GM12878 (cell line): ENCODE measurements around the gene USP11. TPM values are rescaled to one million over a fixed set of nuclear protein-coding genes. Genes with fewer than 3 reads are reported as not detected.

ENCODE experiments used
- ATAC-seq: fragments of 200-7000 bp; cut with Tn5 transposase; 3 replicates; pipeline ENCODE4 v1.9.1; 2020; ENCODE audit warnings: mild to moderate bottlenecking, moderate library complexity
- BruUV-seq: library from RNA; stranded (reverse); fragments of 400-500 nt; replicated peaks from 2 replicates; lab custom pipeline; 2021; lab: Mats Ljungman, UMichigan
- CTCF ChIA-PET: fragments of 300-600 bp; sonication (Branson Sonifier 250); formaldehyde crosslinking; extraction: SDS; loops from one replicate; lab custom pipeline; 2021; ENCODE audit warnings: inconsistent platforms; lab: Yijun Ruan, JAX
- POLR2A ChIA-PET: fragments of 350-600 bp; formaldehyde crosslinking; extraction: SDS; loops from one replicate; lab custom pipeline; 2021; ENCODE audit warnings: inconsistent platforms; lab: Charles Lee
- RAD21 ChIA-PET: fragments of 300-600 bp; sonication (Branson Sonifier 250); formaldehyde crosslinking; loops from one replicate; lab custom pipeline; 2023; ENCODE audit warnings: antibody characterized with exemption; ENCODE audit not compliant: unreplicated experiment; lab: Charles Lee
- SMC1A ChIA-PET: fragments of 300-600 bp; sonication (Branson Sonifier 250); formaldehyde crosslinking; loops from one replicate; lab custom pipeline; 2023; ENCODE audit not compliant: unreplicated experiment, uncharacterized antibody; lab: Charles Lee
- DNase-seq: peaks from one replicate; pipeline ENCODE4 v3.0.0-alpha.2; 2011; ENCODE audit warnings: low read depth, low spot score
- FAIRE-seq: peaks from 3 replicates; lab custom pipeline; 2011; peaks lifted over from hg19 to GRCh38; lab: Jason Lieb, UNC
- H2AFZ ChIP-seq: 2 replicates; pipeline ENCODE4 v1.6.0; 2011; ENCODE audit warnings: low read depth, low read length, control low read depth; ENCODE audit not compliant: control insufficient read depth
- H3K27ac ChIP-seq: 2 replicates; pipeline ENCODE4 v1.5.1; 2011; ENCODE audit warnings: control low read depth; ENCODE audit not compliant: control insufficient read depth, insufficient read depth
- H3K27me3 ChIP-seq, 2 experiments: replicated peaks in 1 of 2; 2 replicates each; pipeline versions ENCODE4 v1.6.0 to v1.6.1; 2011; ENCODE audit warnings: low read length in 1 of 2; ENCODE audit not compliant: control insufficient read depth in 2 of 2, insufficient read depth in 2 of 2
- H3K36me3 ChIP-seq, 2 experiments: 2 replicates each; pipeline ENCODE4 v1.5.1; 2011; ENCODE audit warnings: low read length in 1 of 2; ENCODE audit not compliant: control insufficient read depth in 2 of 2, insufficient read depth in 2 of 2
- H3K4me1 ChIP-seq: 2 replicates; pipeline ENCODE4 v1.6.1; 2011; ENCODE audit warnings: mild to moderate bottlenecking, low read length, moderate library complexity, mixed read lengths; ENCODE audit not compliant: control insufficient read depth, insufficient read depth
- H3K4me2 ChIP-seq: 2 replicates; pipeline ENCODE4 v1.6.0; 2011; ENCODE audit warnings: control low read depth; ENCODE audit not compliant: control insufficient read depth, insufficient read depth
- H3K4me3 ChIP-seq: fragments of 200-600 bp; sonication (generic); 2 replicates; pipeline ENCODE4 v1.5.1; 2016
- H3K79me2 ChIP-seq: 2 replicates; pipeline ENCODE4 v1.6.0; 2011; ENCODE audit warnings: low read length; ENCODE audit not compliant: control insufficient read depth, insufficient read depth
- H3K9ac ChIP-seq: 2 replicates; pipeline ENCODE4 v1.8.0; 2011; ENCODE audit warnings: low read length, control low read depth, mixed read lengths; ENCODE audit not compliant: control insufficient read depth, insufficient read depth
- H3K9me3 ChIP-seq: replicated peaks from 3 replicates; pipeline ENCODE4 v1.5.1; 2011; ENCODE audit warnings: mild to moderate bottlenecking, low read length; ENCODE audit not compliant: control insufficient read depth, insufficient read depth
- H4K20me1 ChIP-seq: 2 replicates; pipeline ENCODE4 v1.6.0; 2011; ENCODE audit not compliant: control insufficient read depth, insufficient read depth
- GABPA ChIP-seq: IDR thresholded peaks from 2 replicates; pipeline ENCODE4 v1.6.1; 2014; ENCODE audit warnings: antibody characterized with exemption, low read depth, mild to moderate bottlenecking, inconsistent platforms
- MXI1 ChIP-seq: fragments of 150-350 bp; IDR thresholded peaks from 2 replicates; pipeline ENCODE4 v1.6.1; 2011; ENCODE audit warnings: low read depth, mild to moderate bottlenecking, inconsistent platforms, low read length, improper control_type of control experiment
- NFIC ChIP-seq: IDR thresholded peaks from 2 replicates; pipeline ENCODE4 v1.6.1; 2012; ENCODE audit warnings: low read depth, mild to moderate bottlenecking, inconsistent platforms, low read length, moderate library complexity
- RB1 ChIP-seq: fragments of 450-650 bp; formaldehyde crosslinking; IDR thresholded peaks from 2 replicates; pipeline ENCODE4 v1.6.1; 2017; ENCODE audit warnings: mild to moderate bottlenecking, borderline replicate concordance
- RUNX3 ChIP-seq: IDR thresholded peaks from 2 replicates; pipeline ENCODE4 v1.6.1; 2012; ENCODE audit warnings: low read length, inconsistent platforms
- SMAD5 ChIP-seq: IDR thresholded peaks from 2 replicates; pipeline ENCODE4 v1.6.1; 2016; ENCODE audit warnings: antibody characterized with exemption, low read depth
- SREBF1 ChIP-seq: IDR thresholded peaks from 2 replicates; pipeline ENCODE4 v1.6.1; 2012; ENCODE audit warnings: mild to moderate bottlenecking, low read length
- TCF12 ChIP-seq: IDR thresholded peaks from 2 replicates; pipeline ENCODE4 v1.6.1; 2011; ENCODE audit warnings: low read depth, mild to moderate bottlenecking, low read length
- ZBTB33 ChIP-seq: fragments of 450-650 bp; IDR thresholded peaks from 2 replicates; pipeline ENCODE4 v1.6.1; 2017; ENCODE audit warnings: mild to moderate bottlenecking
- WGBS: methylation state at CpG from one replicate; pipeline ENCODE4 v1.1.6; 2016; ENCODE audit warnings: low lambda C conversion rate; ENCODE audit not compliant: insufficient replicate concordance, insufficient coverage; ENCODE audit errors: missing lambda C conversion rate; 5-methylcytosine and 5-hydroxymethylcytosine counted together
- in situ Hi-C: fragments of 300-500 bp; cut with MboI; formaldehyde crosslinking; loops from 9 replicates; pipeline ENCODE4 v1.14.3; 2018; ENCODE audit warnings: mixed read lengths
- intact Hi-C: fragments of 100-400 bp; cut with micrococcal nuclease; formaldehyde crosslinking; loops from one replicate; pipeline ENCODE4 v1.14.2; 2022; ENCODE audit not compliant: unreplicated experiment
- polyA plus RNA-seq, 11 experiments: library from polyadenylated mRNA; depleted of rRNA in 4 of 11; unstranded in 6 of 11; stranded (reverse) in 5 of 11; fragments of >200 nt; fragmentation: Nextera tagmentation in 4 of 11; fragmentation: Illumina TruSeq in 1 of 11; extraction: Ambion mirVana in 4 of 11; extraction: Trizol in 1 of 11; gene quantifications; 1 replicate in 1 of 11; 2 replicates in 10 of 11; pipeline versions ENCODE4 v1.2.1 to v1.2.3, GENCODE V29; 2011 to 2016; ENCODE audit warnings: inconsistent platforms in 2 of 11, missing spikeins in 2 of 11, low read depth in 1 of 11
- total RNA-seq, 4 experiments: library from RNA; depleted of rRNA in 3 of 4; stranded (reverse); fragments of >200 nt in 3 of 4; fragmentation: Illumina TruSeq in 1 of 4; extraction: Trizol in 1 of 4; gene quantifications; 2 replicates each; pipeline versions ENCODE4 v1.2.1 to v1.2.3, GENCODE V29; 2013 to 2021
- TF ChIP-seq, protein P1 (sequence below): fragments of 450-650 bp; IDR thresholded peaks from 2 replicates; pipeline ENCODE4 v1.6.1; 2018; ENCODE audit warnings: mild to moderate bottlenecking, low read depth, moderate library complexity; ENCODE audit not compliant: partially characterized antibody

USP11 gene
- total and polyA plus RNA-seq, 10 of the 15 experiments (the other 5 are each of a cell fraction or from before 2014, with no cell fraction given) = 3.3 to 44.0 (median 20.9) TPM

GRCh38 chrX:47197526-47197925, 35.3 kb upstream of the USP11 start (continued):
- TF ChIP-seq GABPA (no peak), RUNX3 (no peak)

DNA sequence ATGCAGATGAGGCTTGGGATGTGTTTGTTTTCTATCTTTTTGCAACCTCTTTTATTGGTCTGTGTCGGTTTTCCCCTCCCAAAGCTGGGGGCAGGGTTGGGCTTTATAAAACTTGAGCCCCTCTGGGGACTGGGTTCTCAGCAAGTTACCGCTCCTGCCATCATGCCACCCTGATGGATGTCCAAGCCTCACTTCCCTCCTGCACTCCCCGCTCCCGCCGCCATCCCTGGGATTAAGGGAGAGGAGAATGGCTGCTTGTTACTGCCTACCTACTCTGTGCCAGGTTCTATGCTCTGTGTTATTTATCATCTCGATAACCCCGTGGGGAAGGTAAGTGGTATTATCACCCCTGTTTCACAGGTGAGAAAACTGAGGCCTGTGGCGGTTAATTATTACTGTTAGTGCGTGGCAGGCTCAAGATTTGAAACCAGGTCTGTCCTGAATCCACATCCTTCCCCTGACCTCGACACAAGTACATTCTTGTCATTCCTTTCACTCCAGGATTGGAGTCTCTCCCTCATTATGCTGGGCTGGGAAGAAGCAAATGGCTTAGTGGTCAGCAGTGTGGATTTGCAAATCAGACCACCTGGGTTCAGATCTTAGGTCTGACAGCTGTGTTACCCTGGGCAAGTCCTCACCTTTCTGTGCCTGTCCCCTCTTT, 34.7 kb upstream of the USP11 start:
- ChIA-PET POLR2A (no interaction called here), SMC1A (no interaction called here), RAD21 (no interaction called here), CTCF (no interaction called here)
- H3K27me3 ChIP-seq = no peaks in the 10 kb centered on the region
- peaks cover 13% of the 10 kb centered on the region for H3K4me1 ChIP-seq
- 94% methylated on average over 10 of the region's 10 CpGs for WGBS
- H3K79me2 ChIP-seq = peaks cover 44% of the 10 kb centered on the region
- H3K36me3 ChIP-seq = peaks cover 36% of the 10 kb centered on the region in 2 experiments; a peak in 3 of 4 replicates
- no peak for ATAC-seq
- FAIRE-seq = no peak
- H3K4me3 ChIP-seq = no peak overlapping the region
- intact Hi-C loops = no loop called here
- BruUV-seq = no TSS peak
- no peak for TF ChIP-seq SREBF1
- TF ChIP-seq MXI1 = no peak
- TF ChIP-seq TCF12 = no peak
- TF ChIP-seq ZBTB33 = no peak
- TF ChIP-seq, protein P1, sequence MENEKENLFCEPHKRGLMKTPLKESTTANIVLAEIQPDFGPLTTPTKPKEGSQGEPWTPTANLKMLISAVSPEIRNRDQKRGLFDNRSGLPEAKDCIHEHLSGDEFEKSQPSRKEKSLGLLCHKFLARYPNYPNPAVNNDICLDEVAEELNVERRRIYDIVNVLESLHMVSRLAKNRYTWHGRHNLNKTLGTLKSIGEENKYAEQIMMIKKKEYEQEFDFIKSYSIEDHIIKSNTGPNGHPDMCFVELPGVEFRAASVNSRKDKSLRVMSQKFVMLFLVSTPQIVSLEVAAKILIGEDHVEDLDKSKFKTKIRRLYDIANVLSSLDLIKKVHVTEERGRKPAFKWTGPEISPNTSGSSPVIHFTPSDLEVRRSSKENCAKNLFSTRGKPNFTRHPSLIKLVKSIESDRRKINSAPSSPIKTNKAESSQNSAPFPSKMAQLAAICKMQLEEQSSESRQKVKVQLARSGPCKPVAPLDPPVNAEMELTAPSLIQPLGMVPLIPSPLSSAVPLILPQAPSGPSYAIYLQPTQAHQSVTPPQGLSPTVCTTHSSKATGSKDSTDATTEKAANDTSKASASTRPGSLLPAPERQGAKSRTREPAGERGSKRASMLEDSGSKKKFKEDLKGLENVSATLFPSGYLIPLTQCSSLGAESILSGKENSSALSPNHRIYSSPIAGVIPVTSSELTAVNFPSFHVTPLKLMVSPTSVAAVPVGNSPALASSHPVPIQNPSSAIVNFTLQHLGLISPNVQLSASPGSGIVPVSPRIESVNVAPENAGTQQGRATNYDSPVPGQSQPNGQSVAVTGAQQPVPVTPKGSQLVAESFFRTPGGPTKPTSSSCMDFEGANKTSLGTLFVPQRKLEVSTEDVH = no peak
- TF ChIP-seq SMAD5 = no peak
- TF ChIP-seq RB1 = no peak
- TF ChIP-seq NFIC = no peak
- no peak overlapping the region for H3K9ac ChIP-seq
- no peaks in the 10 kb centered on the region for H3K9me3 ChIP-seq
- DNase-seq = no peak
- no peak overlapping the region for H3K27ac ChIP-seq
- H3K4me2 ChIP-seq = peak overlapping the region; percentile 13; the same call in 1 of the 2 replicates
- in situ Hi-C loops = loop anchor here (5.0 to 10.0 kb wide), 2 partner anchors 324 to 457 kb away; partner anchors contain the start of genes ELK1 and UXT
- H4K20me1 ChIP-seq = peaks cover 9% of the 10 kb centered on the region; the same call in 1 of the 2 replicates
- H2AFZ ChIP-seq = no peak overlapping the region
